Measurements from ENCODE around the gene BUD23.
"Not testable (repeated sequence)": the region's sequence is repeated elsewhere in the genome, so short reads cannot be mapped to it uniquely, and the experiment has no call there.

Gene BUD23

GRCh38 chr7:73668886-73669230 is 14.5 kb upstream of the BUD23 start:
- no peak for DNase-seq

DNA sequence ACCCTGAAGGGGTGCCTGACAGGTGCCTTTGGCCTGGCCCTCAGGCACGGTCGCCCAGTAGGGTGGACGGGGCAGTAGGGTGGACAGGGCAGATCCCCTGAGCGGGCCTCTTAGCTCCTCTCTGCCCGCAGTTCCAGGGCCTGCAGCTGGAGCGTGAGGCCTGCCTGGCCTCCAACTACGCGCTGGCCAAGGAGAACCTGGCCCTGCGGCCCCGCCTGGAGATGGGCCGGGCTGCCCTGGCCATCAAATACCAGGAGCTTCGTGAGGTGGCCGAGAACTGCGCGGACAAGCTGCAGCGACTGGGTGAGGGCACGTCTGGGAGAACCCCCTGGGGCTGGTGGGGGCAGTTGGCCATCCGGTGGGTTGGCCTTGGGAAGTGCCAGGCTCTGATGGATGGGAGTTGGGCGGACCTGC is 14.1 kb upstream of the BUD23 start:
- no peak for DNase-seq

GRCh38 chr7:73669858-73670385 is 13.5 kb upstream of the BUD23 start:
- DNase-seq = no peak

- DNase-seq = no peak
These were observed 12.1 kb upstream of the BUD23 start for GRCh38 chr7:73671322-73671661.

- DNase-seq = no peak
These were observed 11.4 kb upstream of the BUD23 start for GRCh38 chr7:73671857-73672445.

- no peak for DNase-seq
These were observed 8.8 kb upstream of the BUD23 start for GRCh38 chr7:73674468-73675124.

DNA sequence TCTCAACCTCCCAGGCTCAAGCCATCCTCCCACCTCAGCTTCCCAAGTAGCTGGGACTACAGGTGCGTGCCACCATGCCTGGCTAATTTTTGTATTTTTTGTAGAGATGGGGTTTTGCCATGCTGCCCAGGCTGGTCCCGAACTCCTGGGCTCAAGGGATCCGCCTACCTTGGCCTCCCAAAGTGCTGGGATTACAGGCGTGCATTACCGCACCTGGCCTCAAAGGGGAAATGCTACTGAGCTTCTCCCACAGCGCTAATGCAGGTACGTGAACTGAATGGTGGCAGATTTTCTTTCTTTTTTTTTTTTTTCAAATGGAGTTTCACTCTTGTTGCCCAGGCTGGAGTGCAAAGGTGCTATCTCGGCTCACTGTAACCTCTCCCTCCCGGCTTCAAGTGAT is 7.3 kb upstream of the BUD23 start:
- not testable (repeated sequence) for DNase-seq

DNA sequence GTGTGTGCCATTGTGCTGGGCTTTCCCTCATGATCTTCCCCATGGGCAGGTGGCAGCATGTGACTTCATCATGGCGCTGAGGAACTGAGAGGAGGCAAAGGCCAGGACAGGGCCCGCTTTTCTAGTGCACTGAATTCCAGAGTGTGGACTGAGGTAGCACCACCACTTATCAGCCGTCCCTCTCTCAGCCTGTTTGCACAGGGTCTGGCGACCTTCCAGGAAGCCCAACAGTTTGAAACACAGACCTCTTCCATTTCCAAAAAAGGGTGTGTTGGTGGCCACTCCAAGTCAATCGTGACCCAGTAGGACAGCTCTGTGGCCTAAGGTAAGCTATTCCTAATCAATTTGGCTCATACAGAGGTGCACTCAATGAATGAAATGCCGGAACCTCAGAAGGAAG is 4.5 kb upstream of the BUD23 start:
- no peak for DNase-seq

- no peak for DNase-seq
These were observed 3.7 kb upstream of the BUD23 start for GRCh38 chr7:73679709-73680108.

DNA sequence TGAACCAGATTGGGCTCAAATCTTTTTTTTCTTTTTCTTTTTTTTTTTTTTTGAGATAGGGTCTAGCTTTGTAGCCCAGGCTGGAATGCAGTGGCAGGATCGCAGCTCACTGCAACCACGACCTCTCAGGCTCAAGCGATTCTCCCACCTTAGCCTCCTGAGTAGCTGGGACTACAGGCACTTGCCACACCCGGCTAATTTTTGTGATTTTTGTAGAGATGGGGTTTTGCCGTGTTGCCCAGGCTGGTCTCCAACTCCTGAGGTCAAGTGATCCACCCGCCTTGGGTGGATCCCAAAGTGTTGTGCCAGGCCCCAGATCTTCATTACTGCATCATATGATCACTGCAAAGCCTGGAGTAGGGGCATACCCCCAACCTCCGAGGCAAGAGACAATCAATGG is 2.9 kb upstream of the BUD23 start:
- DNase-seq = no peak

DNA sequence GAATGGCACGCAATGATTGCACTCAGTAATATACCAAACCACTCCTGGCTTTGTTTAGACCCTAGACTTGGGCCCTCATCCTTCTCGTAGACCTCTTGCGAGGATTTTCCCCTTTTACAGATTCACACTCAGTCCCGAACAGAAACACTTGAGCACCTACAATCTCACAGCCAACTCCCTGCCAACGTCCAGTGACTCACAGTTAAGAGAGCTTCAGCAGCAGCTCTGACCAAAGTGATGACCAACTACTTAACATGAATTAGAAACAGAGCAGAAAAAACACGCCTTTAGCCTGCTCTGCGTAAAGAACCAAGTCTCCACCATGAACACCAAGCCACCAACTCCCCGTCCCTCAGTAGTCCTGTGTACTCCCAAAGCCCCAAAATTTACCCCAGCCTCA is 2.4 kb upstream of the BUD23 start:
- DNase-seq = no peak

DNA sequence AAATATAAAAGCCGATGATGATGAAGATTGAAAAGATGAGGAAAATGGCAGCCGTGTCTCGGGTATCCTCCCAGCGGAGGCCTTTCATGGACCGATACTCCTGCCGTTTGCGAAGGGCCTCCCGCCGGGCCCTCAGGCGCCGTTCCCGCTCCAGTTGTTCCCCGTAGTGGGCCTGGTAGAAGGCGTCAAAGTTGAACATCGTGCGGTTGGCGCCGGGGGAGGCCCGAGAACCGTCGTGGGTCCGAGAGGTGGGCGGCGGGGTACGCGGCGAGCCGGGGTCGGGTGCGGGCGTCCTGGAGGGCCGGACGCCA is 697 bp upstream of the BUD23 start:
- DNase-seq = no peak

GRCh38 chr7:73683788-73684693 is 644 bp downstream of the BUD23 start:
- DNase-seq = no peak

GRCh38 chr7:73685311-73685710 is 1.9 kb downstream of the BUD23 start:
- DNase-seq = no peak

DNA sequence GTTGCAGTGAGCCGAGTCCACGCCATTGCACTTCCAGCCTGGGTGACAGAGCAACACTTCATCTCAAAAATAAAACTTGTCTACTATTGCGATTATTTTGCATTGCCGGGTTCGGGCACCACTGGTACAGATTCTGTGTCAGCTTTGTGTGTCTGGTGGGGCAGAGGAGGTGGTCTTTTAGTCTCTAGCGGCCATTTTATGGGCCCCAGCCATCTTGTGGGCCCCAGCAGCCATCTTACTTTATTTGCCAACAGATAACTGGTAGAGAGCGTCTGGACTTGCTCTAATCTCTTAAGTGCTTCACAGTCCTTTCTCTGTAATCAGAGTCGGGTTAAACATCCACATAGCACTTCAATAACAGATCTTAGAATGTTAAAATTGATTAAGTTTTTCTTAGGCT is 4.9 kb downstream of the BUD23 start:
- DNase-seq = no peak

GRCh38 chr7:73690646-73691045 is 7.2 kb downstream of the BUD23 start:
- DNase-seq = no peak

DNA sequence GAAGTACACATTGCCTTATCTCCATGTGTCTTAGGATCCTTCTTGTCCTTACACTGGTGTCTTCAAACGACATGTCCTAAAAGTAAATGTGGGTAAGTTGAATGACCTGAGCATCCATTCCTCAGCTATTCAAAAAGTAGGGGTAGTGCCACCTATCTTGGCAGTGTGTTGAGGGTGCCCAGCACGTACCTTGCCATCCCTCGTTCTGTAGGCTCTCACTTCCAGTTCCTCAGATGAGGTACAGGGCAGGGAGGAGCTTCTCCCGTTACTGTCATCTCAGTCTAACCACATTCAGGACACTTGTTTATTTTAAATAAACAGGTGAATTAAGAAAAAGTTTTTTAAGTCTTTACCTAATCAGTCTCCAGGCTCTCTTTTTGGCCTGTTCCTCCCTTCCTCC is 13.0 kb downstream of the BUD23 start:
- DNase-seq = no peak

DNA sequence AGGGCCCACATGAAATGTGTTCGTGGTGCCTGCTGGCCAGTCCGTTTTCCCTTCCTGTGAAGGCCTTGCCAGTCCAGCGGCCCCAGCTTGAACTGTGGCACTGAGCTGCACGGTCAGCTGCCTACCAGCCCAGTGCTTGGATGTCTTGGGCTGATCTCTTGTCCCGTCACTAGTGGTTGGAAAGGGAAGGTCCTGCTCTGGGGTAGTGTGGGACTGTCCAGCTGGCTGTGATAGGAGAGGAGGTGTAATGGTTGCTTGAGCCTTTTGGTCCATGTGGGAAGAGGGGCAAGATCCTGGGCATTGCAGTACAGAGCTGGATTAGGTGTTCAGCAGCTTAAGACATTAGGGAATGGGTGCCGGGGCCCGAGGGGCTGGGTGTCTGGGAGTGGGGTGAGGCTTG is 15.0 kb downstream of the BUD23 start:
- no peak for DNase-seq

- no peak for DNase-seq
These were observed 16.1 kb downstream of the BUD23 start for GRCh38 chr7:73699370-73700068.

DNA sequence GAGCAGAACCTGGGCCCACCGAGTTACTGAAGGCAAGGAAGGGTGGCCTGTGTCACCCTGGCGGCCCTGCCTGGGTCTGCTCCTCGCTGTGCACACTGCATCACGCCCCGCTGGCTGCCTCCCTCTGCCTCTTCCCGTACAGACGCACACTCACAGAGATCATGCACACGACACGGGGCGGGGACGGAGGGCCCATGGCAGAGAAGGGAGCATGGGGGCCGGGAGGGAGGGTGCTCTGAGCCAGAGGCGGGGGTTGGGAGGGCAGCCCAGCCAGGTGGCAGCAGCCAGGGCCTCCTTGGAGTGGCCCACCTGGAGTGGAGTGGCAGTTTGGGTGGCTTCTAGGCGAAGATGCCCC is 16.6 kb downstream of the BUD23 start:
- no peak for DNase-seq

GRCh38 chr7:73700581-73701134 is 17.3 kb downstream of the BUD23 start:
- no peak for DNase-seq

GRCh38 chr7:73701357-73701995 is 18.1 kb downstream of the BUD23 start:
- peak in 1 of 4 experiments; percentile 10 for DNase-seq

DNA sequence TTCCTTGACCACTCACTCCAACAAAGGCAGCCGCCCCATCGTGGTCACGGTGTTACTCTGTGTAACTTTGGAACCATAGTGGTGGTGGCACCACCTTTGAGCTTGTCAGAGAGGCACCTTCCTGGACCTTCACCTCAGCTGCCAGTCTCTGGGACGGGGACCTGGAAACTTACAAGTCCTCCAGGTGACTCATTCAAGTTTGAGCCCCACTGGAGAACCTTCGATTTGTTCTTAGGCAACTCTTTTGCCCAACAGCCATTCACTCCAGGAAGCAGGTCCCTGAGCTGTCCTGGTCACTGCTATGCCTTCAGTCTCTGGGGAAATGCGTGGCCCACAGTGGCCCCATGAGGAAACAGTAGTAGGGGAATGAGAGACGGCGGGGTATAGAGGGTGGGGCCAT is 18.8 kb downstream of the BUD23 start:
- DNase-seq = no peak
